ENCODE measurements around the gene TTC38. TPM values are rescaled to one million over a fixed set of nuclear protein-coding genes. Genes with fewer than 3 reads are reported as not detected.
A peak's percentile ranks its signal among the peaks of the same experiment; 100 is the strongest.

TTC38 gene
- total RNA-seq, 1 donor from 2014 or later: 8.4 TPM

DNA sequence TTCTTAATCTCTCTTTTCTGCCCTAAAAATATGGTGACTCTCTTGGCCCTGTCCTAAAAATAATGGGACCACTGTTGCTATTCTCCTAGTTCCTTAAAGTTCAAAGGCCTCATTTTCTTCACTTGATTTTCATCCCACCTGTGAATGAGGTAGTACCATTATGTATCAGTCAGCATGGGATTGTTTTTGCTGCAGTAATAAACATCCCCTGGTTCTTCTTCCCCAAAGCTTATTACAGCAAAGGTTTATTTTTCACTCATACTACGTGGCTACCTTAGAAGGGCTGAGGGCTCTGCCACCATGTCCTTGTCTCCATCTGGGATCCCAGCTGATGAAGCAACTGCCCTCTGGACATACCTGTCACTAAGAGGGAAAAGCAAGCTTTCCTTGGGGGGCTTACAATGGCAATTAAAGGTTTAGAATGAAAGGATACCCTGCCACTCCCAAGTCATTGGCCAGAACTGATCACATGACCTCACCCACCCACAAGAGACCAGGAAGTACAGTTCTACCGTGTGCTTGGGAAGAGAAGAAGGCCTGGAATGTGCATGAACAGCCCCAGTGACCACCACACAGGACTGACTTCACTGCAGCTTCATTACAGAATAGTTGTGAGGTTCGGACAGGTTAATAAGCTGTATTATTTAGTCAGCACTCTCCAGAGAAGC lies 7.8 kb downstream of the TTC38 start:
- Histone ChIP-seq H3K4me3 (ENCODE audit: low read depth, low read length) (no peak overlapping the region), H3K27me3 (ENCODE audit: control insufficient read depth, insufficient read depth, low read length) (no peaks in the 10 kb centered on the region), H3K36me3 (ENCODE audit: control insufficient read depth, insufficient read depth, low read length) (peaks cover 13% of the 10 kb centered on the region)
- FAIRE-seq (no peak), DNase-seq (ENCODE audit: low read depth) (no peak)
- TF ChIP-seq, protein P1, sequence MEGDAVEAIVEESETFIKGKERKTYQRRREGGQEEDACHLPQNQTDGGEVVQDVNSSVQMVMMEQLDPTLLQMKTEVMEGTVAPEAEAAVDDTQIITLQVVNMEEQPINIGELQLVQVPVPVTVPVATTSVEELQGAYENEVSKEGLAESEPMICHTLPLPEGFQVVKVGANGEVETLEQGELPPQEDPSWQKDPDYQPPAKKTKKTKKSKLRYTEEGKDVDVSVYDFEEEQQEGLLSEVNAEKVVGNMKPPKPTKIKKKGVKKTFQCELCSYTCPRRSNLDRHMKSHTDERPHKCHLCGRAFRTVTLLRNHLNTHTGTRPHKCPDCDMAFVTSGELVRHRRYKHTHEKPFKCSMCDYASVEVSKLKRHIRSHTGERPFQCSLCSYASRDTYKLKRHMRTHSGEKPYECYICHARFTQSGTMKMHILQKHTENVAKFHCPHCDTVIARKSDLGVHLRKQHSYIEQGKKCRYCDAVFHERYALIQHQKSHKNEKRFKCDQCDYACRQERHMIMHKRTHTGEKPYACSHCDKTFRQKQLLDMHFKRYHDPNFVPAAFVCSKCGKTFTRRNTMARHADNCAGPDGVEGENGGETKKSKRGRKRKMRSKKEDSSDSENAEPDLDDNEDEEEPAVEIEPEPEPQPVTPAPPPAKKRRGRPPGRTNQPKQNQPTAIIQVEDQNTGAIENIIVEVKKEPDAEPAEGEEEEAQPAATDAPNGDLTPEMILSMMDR (IDR thresholded peaks at IDR 0.05; ENCODE audit: insufficient read depth, low read length, severe bottlenecking): no peak

DNA sequence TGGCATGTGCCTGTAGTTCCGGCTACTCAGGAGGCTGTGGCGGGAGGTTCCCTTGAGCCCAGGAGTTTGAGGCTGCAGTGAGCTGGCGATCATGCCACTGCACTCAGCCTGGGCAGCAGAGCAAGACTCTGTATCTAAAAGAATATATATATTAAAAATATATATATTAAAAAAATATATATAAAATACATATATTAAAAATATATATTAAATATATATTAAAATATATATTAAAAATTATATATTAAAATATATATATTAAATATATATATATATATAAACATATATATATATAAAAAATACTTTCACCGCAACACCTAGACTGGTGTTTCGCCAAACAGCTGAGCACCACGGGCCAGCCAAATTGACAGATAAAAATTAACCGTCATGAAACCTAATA lies 8.8 kb downstream of the TTC38 start:
- no peak for DNase-seq (ENCODE audit: low read depth)
- TF ChIP-seq, protein P1 (IDR thresholded peaks at IDR 0.05; ENCODE audit: insufficient read depth, low read length, severe bottlenecking): no peak
- peaks cover 14% of the 10 kb centered on the region for H3K36me3 ChIP-seq (ENCODE audit: control insufficient read depth, insufficient read depth, low read length)
- no peak for FAIRE-seq
- no peaks in the 10 kb centered on the region for H3K27me3 ChIP-seq (ENCODE audit: control insufficient read depth, insufficient read depth, low read length)
- no peak overlapping the region for H3K4me3 ChIP-seq (ENCODE audit: low read depth, low read length)

DNA sequence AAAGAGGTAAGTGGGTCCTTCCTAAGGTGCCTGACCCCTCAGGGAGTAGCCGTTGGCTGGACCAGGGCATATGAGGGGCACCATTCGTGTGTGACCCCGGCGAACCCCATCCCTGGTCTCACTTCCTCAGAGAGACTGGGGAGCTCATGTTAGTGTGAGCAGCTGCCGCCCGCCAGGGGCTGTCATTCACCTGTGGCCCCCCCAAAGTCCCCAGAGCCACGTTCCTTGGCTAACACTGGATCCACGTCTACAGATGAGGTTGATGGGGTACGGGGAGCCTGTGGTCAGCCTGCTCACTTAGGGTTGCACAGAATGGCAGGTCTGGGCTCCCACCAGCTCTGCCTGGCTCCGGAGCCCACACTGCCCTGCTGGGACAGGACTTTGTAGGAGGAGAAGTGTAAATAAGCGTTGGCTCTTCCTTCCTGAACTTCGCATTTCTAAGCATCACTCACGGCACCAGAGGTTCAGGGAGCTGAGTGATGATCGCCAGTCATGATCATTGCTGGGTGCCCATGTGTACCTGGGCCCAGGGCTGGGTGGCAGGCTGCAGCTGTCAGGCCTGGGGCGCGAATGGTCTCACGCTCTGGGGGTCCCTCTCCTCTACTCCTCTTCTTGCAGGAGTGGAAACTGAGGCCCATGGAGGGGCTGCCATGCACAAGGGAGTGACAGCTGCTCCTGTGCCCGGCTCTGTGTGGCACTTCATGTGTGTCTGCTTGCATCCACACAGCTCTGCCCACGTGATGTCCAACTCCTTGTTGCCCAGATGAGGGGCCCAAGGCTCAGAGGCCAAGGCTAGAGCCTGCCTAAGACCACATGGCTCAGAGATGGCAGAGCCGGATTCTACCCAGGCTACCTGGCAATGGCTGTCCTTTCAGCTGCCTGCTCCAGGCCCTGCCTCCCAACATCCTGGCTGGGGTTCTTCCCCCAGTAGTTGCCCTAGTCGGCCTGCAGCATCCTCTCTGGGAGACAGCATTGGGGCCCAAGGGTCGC lies 11.1 kb downstream of the TTC38 start:
- Histone ChIP-seq H3K36me3 (ENCODE audit: control insufficient read depth, insufficient read depth, low read length) (peaks cover 14% of the 10 kb centered on the region), H3K27me3 (ENCODE audit: control insufficient read depth, insufficient read depth, low read length) (no peaks in the 10 kb centered on the region), H3K4me3 (ENCODE audit: low read depth, low read length) (no peak overlapping the region)
- TF ChIP-seq, protein P1 (IDR thresholded peaks at IDR 0.05; ENCODE audit: insufficient read depth, low read length, severe bottlenecking): no peak
- FAIRE-seq (peak; percentile 7), DNase-seq (ENCODE audit: low read depth) (no peak)

DNA sequence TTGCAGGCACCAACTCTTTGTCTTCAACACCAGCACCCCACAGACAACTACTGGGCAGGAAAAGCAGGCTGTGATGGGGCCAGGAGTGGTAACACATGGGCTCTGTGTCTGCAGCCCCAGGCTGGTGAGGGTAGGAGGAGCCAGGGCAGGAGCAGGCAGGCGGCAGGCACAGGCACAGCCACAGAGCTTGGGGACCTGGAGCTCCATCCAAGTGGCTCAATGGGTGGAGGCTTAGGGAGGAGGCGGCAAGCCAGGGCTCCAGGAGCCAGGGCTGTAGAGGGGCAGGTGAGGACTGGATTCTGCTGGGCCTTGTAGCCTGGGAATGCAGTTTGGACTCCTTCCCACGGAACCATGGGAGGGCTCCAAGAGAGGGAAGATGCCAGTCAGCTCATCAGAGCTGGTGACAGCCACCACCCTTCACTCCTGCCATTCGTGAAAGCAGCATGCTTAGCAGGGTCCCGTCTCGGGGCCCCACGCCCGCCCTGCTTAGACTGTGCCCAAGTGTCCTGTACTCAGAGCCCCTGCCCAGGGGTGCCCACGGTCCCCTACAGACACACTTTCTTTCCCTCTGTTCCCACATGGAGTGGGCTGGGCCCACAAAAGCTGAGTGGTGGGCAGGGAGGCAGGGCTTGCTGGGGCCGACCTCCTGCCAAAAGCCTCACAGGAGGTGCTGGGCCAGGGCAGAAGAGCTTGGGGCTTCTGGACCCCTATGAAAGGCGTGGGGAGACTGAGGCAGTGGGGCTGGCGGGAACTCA lies 12.4 kb downstream of the TTC38 start:
- TF ChIP-seq, protein P1 (IDR thresholded peaks at IDR 0.05; ENCODE audit: insufficient read depth, low read length, severe bottlenecking): no peak
- FAIRE-seq: no peak

DNA sequence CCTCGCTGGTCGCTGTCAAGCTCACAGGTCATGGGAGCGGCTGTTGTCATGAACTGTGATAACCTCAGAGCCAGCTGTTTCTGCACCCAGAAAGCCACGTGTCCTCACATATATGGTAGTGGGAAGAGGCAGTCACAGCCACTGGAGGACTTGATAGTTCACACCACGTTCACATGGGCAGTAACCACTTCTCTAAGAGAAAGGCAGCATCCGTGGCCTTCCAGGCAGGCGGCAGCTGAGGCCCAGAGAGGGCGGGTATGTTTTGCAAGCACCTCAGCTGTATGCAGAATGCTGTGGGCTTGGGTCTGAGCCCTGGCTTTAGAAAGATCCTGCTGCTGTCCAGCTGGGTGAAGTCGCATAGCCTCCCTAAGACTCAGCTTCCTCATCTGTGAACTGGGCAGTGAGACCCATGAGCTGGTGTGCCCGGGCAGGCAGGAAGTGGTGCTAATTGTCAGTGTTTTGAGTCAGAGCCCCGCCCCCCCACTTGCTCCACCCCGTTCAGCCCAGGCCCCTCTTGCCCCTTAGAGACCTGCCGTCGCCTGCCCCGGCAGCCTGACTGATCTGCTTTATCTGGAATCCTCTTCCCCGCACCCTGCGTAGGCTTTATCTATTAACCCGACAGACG lies 13.3 kb downstream of the TTC38 start:
- FAIRE-seq: peak; percentile 13
- Histone ChIP-seq H3K4me3 (ENCODE audit: low read depth, low read length) (no peak overlapping the region), H3K27me3 (ENCODE audit: control insufficient read depth, insufficient read depth, low read length) (no peaks in the 10 kb centered on the region), H3K36me3 (ENCODE audit: control insufficient read depth, insufficient read depth, low read length) (peaks cover 14% of the 10 kb centered on the region)
- TF ChIP-seq, protein P1 (IDR thresholded peaks at IDR 0.05; ENCODE audit: insufficient read depth, low read length, severe bottlenecking): no peak
- no peak for DNase-seq (ENCODE audit: low read depth)

More for the DNA sequence above, 12.4 kb downstream of the TTC38 start:
- H3K27me3 ChIP-seq (ENCODE audit: control insufficient read depth, insufficient read depth, low read length): no peaks in the 10 kb centered on the region
- peaks cover 15% of the 10 kb centered on the region for H3K36me3 ChIP-seq (ENCODE audit: control insufficient read depth, insufficient read depth, low read length)
- no peak overlapping the region for H3K4me3 ChIP-seq (ENCODE audit: low read depth, low read length)
- no peak for DNase-seq (ENCODE audit: low read depth)

All from bronchial epithelial cell (primary cell).